Measurements from ENCODE around the gene ADAM17.

GRCh38 chr2:9460441-9461017 is 95.1 kb downstream of the ADAM17 start:
- TF ChIP-seq CTCF (IDR thresholded peaks at IDR 0.05; ENCODE audit: insufficient read depth, low read depth, low read length) (no peak), EZH2 (IDR thresholded peaks at IDR 0.05; ENCODE audit: insufficient read depth, low read length) (no peak)

Measured in astrocyte (in vitro differentiated cells and primary cell).